Lung (tissue), 12 donors: ENCODE results near the gene UBE2E1. TPM values are rescaled to one million over a fixed set of nuclear protein-coding genes. Genes with fewer than 3 reads are reported as not detected.
A peak's percentile ranks its signal among the peaks of the same experiment; 100 is the strongest.

ENCODE experiments used
- ATAC-seq: fragments of 200-7000 bp; cut with Tn5 transposase; one replicate; pipeline ENCODE4 v1.9.1; 2020; ENCODE audit warnings: moderate number of reproducible peaks; ENCODE audit not compliant: insufficient read depth, low FRiP score
- DNase-seq, 3 donors: peaks; one replicate each; pipeline ENCODE4 v3.0.0-alpha.2; 2013 to 2017
- H3K27ac ChIP-seq, 2 donors: one replicate each; pipeline ENCODE4 v1.5.1; 2013; ENCODE audit warnings: mild to moderate bottlenecking in 2 of 2, moderate library complexity in 2 of 2, control low read depth in 1 of 2, inconsistent platforms in 1 of 2, low read depth in 1 of 2, low read length in 1 of 2
- H3K27me3 ChIP-seq, 3 donors: one replicate each; pipeline ENCODE4 v1.5.1; 2013; ENCODE audit warnings: low read length in 2 of 3; ENCODE audit not compliant: control insufficient read depth in 3 of 3, insufficient read depth in 3 of 3
- H3K36me3 ChIP-seq, 4 donors: one replicate each; pipeline ENCODE4 v1.5.1; 2013; ENCODE audit warnings: low read length in 4 of 4, mild to moderate bottlenecking in 1 of 4, moderate library complexity in 1 of 4; ENCODE audit not compliant: control insufficient read depth in 4 of 4, insufficient read depth in 4 of 4
- H3K4me1 ChIP-seq, 5 donors: one replicate each; pipeline ENCODE4 v1.5.1; 2013; ENCODE audit warnings: low read length in 5 of 5, mild to moderate bottlenecking in 2 of 5, moderate library complexity in 1 of 5; ENCODE audit not compliant: control insufficient read depth in 5 of 5, insufficient read depth in 5 of 5
- H3K4me3 ChIP-seq: one replicate; pipeline ENCODE4 v1.5.1; 2013; ENCODE audit warnings: mild to moderate bottlenecking, control low read depth, moderate library complexity
- H3K9ac ChIP-seq, 2 donors: one replicate each; pipeline ENCODE4 v1.5.1; 2013; ENCODE audit warnings: low read length in 2 of 2, control low read depth in 1 of 2; ENCODE audit not compliant: insufficient read depth in 1 of 2
- H3K9me3 ChIP-seq, 4 donors: one replicate each; pipeline ENCODE4 v1.5.1; 2013; ENCODE audit warnings: low read length in 3 of 4, mild to moderate bottlenecking in 1 of 4, moderate library complexity in 1 of 4; ENCODE audit not compliant: control insufficient read depth in 4 of 4, insufficient read depth in 3 of 4
- WGBS, 2 donors: extraction: QIAGEN DNeasy Blood & Tissue Kit; methylation state at CpG; one replicate each; pipeline ENCODE4 v1.1.7; 2013; 5-methylcytosine and 5-hydroxymethylcytosine counted together
- polyA plus RNA-seq, 2 donors: library from polyadenylated mRNA; stranded (reverse); fragments of 200-250 nt; gene quantifications; one replicate each; pipeline ENCODE4 v1.2.1, GENCODE V29; 2013
- total RNA-seq, 2 donors: library from RNA; depleted of rRNA in 1 of 2; stranded (reverse); fragments of >200 nt in 1 of 2; gene quantifications; one replicate each; pipeline ENCODE4 v1.2.1, GENCODE V29; 2014 to 2021
- TF ChIP-seq, protein P1 (sequence below): IDR thresholded peaks from 2 replicates; pipeline ENCODE4 v1.5.1; 2012; ENCODE audit warnings: mild to moderate bottlenecking; ENCODE audit errors: control extremely low read depth, extremely low read depth
- donor health status: control.
- donor health status: control.
- donor health status: Bipolar disorder and iron deficiency.
- donor health status: healthy.
- donor health status: DM: yes; HTN: yes; CAD: no.

Gene UBE2E1
- total and polyA plus RNA-seq, 4 donors = 74.1 to 156 (median 87.6) TPM

DNA sequence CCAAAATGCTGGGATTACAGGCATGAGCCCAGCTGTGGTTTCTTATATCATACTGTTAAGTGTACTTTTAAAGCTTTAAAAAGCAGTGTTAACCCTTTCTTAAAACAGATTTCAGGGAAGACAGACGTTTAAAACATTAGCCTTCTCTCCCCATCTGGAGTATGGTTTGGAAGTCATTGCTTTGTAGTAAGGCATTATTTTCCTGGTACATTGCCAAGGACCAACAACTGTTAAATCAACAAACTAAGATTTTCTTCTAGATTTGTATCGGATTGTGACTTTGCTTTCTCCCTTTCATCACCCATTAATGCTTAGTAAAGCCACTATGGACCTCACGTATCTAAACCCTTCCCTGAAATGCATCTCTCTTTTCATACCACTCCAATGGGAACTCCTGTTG, 50.5 kb downstream of the UBE2E1 start:
- Histone ChIP-seq H3K4me1 (peaks cover 6 to 32% (median 15%) of the 10 kb centered on the region in 5 donors), H3K27me3 (no peaks in the 10 kb centered on the region), H3K4me3 (no peak overlapping the region), H3K27ac (no peak overlapping the region), H3K36me3 (peaks cover 0 to 3% (median 0%) of the 10 kb centered on the region in 4 donors), H3K9ac (no peak overlapping the region), H3K9me3 (no peaks in the 10 kb centered on the region)
- 54 to 68% methylated on average over 3 of the region's 3 CpGs for WGBS, 2 donors
- TF ChIP-seq, protein P1, sequence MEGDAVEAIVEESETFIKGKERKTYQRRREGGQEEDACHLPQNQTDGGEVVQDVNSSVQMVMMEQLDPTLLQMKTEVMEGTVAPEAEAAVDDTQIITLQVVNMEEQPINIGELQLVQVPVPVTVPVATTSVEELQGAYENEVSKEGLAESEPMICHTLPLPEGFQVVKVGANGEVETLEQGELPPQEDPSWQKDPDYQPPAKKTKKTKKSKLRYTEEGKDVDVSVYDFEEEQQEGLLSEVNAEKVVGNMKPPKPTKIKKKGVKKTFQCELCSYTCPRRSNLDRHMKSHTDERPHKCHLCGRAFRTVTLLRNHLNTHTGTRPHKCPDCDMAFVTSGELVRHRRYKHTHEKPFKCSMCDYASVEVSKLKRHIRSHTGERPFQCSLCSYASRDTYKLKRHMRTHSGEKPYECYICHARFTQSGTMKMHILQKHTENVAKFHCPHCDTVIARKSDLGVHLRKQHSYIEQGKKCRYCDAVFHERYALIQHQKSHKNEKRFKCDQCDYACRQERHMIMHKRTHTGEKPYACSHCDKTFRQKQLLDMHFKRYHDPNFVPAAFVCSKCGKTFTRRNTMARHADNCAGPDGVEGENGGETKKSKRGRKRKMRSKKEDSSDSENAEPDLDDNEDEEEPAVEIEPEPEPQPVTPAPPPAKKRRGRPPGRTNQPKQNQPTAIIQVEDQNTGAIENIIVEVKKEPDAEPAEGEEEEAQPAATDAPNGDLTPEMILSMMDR = no peak
- DNase-seq (peak in 2 of 3 donors; percentile 64 to 76), ATAC-seq (no peak)

DNA sequence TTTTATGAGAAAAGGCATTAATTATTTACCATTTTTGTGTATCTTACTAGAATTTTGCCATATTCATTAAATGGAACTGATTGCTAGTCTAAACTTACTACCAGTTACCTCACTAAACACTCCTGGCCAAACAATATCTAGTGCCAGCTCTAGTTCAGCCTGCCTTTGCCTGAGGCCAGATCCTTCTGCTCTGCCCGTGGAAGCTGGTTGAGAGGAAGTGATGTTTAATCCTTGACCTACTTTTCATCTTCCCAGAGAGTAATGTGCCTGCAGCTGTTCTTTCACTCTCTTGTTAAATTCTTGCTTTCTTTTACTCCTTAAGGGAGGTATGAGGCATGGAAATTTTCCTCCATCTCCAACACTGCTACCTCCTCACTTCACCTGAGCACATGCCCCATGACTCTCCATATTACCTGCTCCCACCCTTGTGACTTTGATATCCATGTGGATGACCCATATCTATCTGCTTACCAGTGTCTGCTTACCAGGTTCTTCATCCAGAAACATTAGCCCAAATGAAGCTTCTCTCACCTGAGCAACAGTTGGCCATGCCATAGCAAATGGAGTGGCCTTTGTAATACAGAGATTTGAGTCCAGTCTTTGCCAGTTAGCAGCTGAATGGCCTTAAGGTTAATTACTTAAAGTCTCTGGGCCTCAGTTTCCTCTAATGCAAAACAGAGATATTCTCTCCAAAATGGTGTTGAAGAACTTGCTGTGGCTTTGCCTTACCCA, 53.4 kb downstream of the UBE2E1 start:
- WGBS, 2 donors = 3 to 4% methylated on average over 1 of the region's 1 CpG
- Histone ChIP-seq H3K4me3 (no peak overlapping the region), H3K9ac (no peak overlapping the region), H3K27me3 (no peaks in the 10 kb centered on the region), H3K27ac (peak overlapping the region; percentile 18 to 27), H3K9me3 (no peaks in the 10 kb centered on the region), H3K4me1 (peaks cover 6 to 32% (median 15%) of the 10 kb centered on the region in 5 donors), H3K36me3 (peaks cover 0 to 6% (median 2%) of the 10 kb centered on the region in 4 donors)
- TF ChIP-seq, protein P1 = no peak
- DNase-seq (peak in 1 of 3 donors; percentile 45), ATAC-seq (no peak)

- Histone ChIP-seq H3K36me3 (peaks cover 0 to 6% (median 2%) of the 10 kb centered on the region in 4 donors), H3K27ac (no peak overlapping the region), H3K27me3 (no peaks in the 10 kb centered on the region), H3K4me1 (peaks cover 7 to 35% (median 18%) of the 10 kb centered on the region in 5 donors), H3K9ac (no peak overlapping the region), H3K4me3 (no peak overlapping the region), H3K9me3 (no peaks in the 10 kb centered on the region)
- ATAC-seq (no peak), DNase-seq (no peak)
- TF ChIP-seq, protein P1 = no peak
- 93% methylated on average over 7 of the region's 7 CpGs for WGBS, 2 donors
These were observed 54.2 kb downstream of the UBE2E1 start for GRCh38 chr3:23859839-23860382.
